Measurements from ENCODE around the gene AAR2. TPM values are rescaled to one million over a fixed set of nuclear protein-coding genes. Genes with fewer than 3 reads are reported as not detected.

Gene AAR2
- total RNA-seq, 1 experiment from 2014 or later = 60.0 TPM

DNA sequence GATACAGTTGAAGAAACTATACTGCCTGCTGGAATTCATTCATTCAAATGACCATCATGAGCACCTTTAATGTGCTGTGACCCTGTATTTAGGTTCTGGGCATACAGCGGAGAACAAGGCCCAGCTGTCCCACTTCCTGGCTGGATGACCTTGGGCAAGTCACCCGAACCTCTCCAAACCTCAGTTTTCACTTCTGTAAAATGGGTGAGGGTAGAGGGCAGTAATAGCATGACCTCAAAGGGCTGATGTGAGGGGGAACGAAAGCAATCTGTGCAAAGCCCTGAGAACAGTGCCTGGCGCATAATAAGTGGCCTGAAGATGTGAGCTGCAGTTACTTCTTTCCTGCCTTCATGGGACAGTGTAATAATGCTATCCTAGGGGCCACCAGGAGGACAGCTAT, 20.5 kb upstream of the AAR2 start:
- CTCF ChIA-PET = interaction anchor here (0.7 to 2.0 kb wide), 4 partner anchors 13 to 305 kb away, joined by 3 to 9 read pairs (median 6); no protein-coding TSS in a partner anchor

DNA sequence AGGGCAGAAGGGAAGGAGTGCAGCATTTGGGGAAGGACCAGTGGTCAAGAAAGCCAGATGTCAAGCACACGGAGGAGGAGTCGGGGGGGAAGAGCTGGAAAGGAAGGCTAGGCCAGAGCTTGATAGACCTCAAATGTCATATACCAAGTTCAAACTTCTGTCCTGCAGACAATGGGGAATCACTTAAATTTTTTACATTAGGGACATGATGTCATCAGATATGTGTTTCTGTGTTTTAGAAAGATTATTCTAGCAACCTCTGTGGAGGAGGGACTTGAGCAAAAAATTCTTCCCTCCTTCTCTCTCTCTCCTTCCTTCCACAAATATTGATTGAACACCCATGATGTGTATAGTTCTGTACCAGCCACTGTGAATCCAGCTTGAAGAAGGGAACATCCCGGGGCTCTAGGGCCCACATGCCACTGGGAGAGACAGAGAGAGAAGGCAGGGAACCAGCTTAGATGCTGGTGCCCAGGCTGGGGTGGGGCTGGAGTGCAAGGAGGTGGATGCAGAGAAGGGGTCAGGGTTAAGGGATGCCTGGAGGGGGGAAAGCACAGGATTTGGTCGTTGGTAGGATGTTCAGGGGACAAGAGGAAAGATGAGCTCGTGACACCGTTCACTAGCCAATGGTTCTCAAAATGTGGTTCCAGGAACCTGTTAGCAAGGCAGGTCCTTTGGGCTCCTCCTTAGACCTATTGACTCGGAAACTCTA, 19.8 kb upstream of the AAR2 start:
- Mint-ChIP-seq H3K4me1 (ENCODE audit: low read depth, unreplicated experiment) (peaks cover 5% of the 10 kb centered on the region), H3K27me3 (ENCODE audit: insufficient read depth, unreplicated experiment) (no peaks in the 10 kb centered on the region), H3K9me3 (ENCODE audit: unreplicated experiment) (no peaks in the 10 kb centered on the region), H3K36me3 (ENCODE audit: insufficient read depth, unreplicated experiment) (peaks cover 5% of the 10 kb centered on the region), H3K27ac (ENCODE audit: unreplicated experiment) (peak overlapping the region; percentile 2), H3K4me3 (ENCODE audit: unreplicated experiment) (no peak overlapping the region)
- ChIA-PET CTCF (interaction anchor here (1.4 to 2.0 kb wide), 3 partner anchors 14 to 222 kb away, joined by 3 to 9 read pairs (median 8); no protein-coding TSS in a partner anchor), POLR2A (interaction anchor here (0.5 kb wide), 1 partner anchor 306 kb away, joined by 4 read pairs; no protein-coding TSS in a partner anchor)
- Histone ChIP-seq H3K4me3 (ENCODE audit: low read depth, low read length) (no peak overlapping the region), H3K9me3 (no peaks in the 10 kb centered on the region), H3K36me3 (ENCODE audit: control insufficient read depth, insufficient read depth, low read length) (no peaks in the 10 kb centered on the region; the same call in 1 of the 2 replicates), H3K4me1 (no peaks in the 10 kb centered on the region), H3K27me3 (replicated peaks; ENCODE audit: control insufficient read depth, insufficient read depth, low read length) (no peaks in the 10 kb centered on the region)
- TF ChIP-seq, protein P1, sequence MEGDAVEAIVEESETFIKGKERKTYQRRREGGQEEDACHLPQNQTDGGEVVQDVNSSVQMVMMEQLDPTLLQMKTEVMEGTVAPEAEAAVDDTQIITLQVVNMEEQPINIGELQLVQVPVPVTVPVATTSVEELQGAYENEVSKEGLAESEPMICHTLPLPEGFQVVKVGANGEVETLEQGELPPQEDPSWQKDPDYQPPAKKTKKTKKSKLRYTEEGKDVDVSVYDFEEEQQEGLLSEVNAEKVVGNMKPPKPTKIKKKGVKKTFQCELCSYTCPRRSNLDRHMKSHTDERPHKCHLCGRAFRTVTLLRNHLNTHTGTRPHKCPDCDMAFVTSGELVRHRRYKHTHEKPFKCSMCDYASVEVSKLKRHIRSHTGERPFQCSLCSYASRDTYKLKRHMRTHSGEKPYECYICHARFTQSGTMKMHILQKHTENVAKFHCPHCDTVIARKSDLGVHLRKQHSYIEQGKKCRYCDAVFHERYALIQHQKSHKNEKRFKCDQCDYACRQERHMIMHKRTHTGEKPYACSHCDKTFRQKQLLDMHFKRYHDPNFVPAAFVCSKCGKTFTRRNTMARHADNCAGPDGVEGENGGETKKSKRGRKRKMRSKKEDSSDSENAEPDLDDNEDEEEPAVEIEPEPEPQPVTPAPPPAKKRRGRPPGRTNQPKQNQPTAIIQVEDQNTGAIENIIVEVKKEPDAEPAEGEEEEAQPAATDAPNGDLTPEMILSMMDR (IDR thresholded peaks at IDR 0.05; ENCODE audit: insufficient read depth in 1 of 2, low read depth in 1 of 2, low read length in 1 of 2, severe bottlenecking in 1 of 2, unreplicated experiment in 1 of 2) = no peak
- intact Hi-C loops (cut with micrococcal nuclease; ENCODE audit: unreplicated experiment) = no loop called here
- no TSS peak for BruUV-seq (replicated peaks)
- DNase-seq = no peak

More for the DNA sequence above, 20.5 kb upstream of the AAR2 start:
- Mint-ChIP-seq H3K36me3 (ENCODE audit: insufficient read depth, unreplicated experiment) (peaks cover 9% of the 10 kb centered on the region), H3K27ac (ENCODE audit: unreplicated experiment) (no peak overlapping the region), H3K4me3 (ENCODE audit: unreplicated experiment) (no peak overlapping the region), H3K9me3 (ENCODE audit: unreplicated experiment) (no peaks in the 10 kb centered on the region), H3K27me3 (ENCODE audit: insufficient read depth, unreplicated experiment) (no peaks in the 10 kb centered on the region), H3K4me1 (ENCODE audit: low read depth, unreplicated experiment) (peaks cover 5% of the 10 kb centered on the region)
- H3K9me3 ChIP-seq = no peaks in the 10 kb centered on the region
- TF ChIP-seq, protein P1 (IDR thresholded peaks at IDR 0.05; ENCODE audit: insufficient read depth in 1 of 2, low read depth in 1 of 2, low read length in 1 of 2, severe bottlenecking in 1 of 2, unreplicated experiment in 1 of 2) = no peak
- POLR2A ChIA-PET = interaction anchor here (0.5 kb wide), 1 partner anchor 306 kb away, joined by 4 read pairs; no protein-coding TSS in a partner anchor
- DNase-seq = no peak
- BruUV-seq (replicated peaks) = no TSS peak
- H3K27me3 ChIP-seq (replicated peaks; ENCODE audit: control insufficient read depth, insufficient read depth, low read length) = no peaks in the 10 kb centered on the region
- no peak overlapping the region for H3K4me3 ChIP-seq (ENCODE audit: low read depth, low read length)
- no peaks in the 10 kb centered on the region for H3K4me1 ChIP-seq
- no peaks in the 10 kb centered on the region; the same call in 1 of the 2 replicates for H3K36me3 ChIP-seq (ENCODE audit: control insufficient read depth, insufficient read depth, low read length)
- intact Hi-C loops (cut with micrococcal nuclease; ENCODE audit: unreplicated experiment) = no loop called here

DNA sequence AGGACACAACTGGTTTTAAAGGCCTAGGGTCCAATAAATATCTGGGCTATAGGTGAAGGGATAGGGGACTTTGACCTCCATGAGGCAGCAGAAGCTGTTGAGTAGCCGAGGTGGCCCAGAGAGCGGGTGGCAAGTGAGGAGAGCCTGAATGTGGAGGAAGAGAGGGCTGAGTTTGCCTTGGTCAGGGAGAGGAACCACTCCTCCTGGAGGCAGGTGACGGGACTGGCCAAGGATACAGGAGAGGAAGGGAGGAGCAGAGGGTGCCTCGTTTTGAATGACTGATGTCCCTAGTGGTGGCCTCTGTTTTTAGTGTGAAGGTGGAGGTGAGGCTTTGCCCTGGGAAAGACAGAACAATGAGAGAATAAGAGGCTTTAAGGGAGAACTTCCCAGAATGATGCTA, 19.1 kb upstream of the AAR2 start:
- no peaks in the 10 kb centered on the region for H3K9me3 ChIP-seq
- no peaks in the 10 kb centered on the region for H3K9me3 Mint-ChIP-seq (ENCODE audit: unreplicated experiment)
- no peaks in the 10 kb centered on the region for H3K27me3 ChIP-seq (replicated peaks; ENCODE audit: control insufficient read depth, insufficient read depth, low read length)
- peak; percentile 81 for DNase-seq
- H3K36me3 Mint-ChIP-seq (ENCODE audit: insufficient read depth, unreplicated experiment) = peaks cover 7% of the 10 kb centered on the region
- H3K4me1 Mint-ChIP-seq (ENCODE audit: low read depth, unreplicated experiment) = peaks cover 5% of the 10 kb centered on the region
- ChIA-PET CTCF (interaction anchor here (1.4 to 2.0 kb wide), 3 partner anchors 14 to 222 kb away, joined by 3 to 9 read pairs (median 8); no protein-coding TSS in a partner anchor), POLR2A (no interaction called here)
- no peaks in the 10 kb centered on the region for H3K27me3 Mint-ChIP-seq (ENCODE audit: insufficient read depth, unreplicated experiment)
- no peak overlapping the region for H3K4me3 ChIP-seq (ENCODE audit: low read depth, low read length)
- no peak overlapping the region for H3K4me3 Mint-ChIP-seq (ENCODE audit: unreplicated experiment)
- BruUV-seq (replicated peaks) = no TSS peak
- intact Hi-C loops (cut with micrococcal nuclease; ENCODE audit: unreplicated experiment) = no loop called here
- H3K27ac Mint-ChIP-seq (ENCODE audit: unreplicated experiment) = peak overlapping the region; percentile 2
- no peaks in the 10 kb centered on the region for H3K4me1 ChIP-seq
- TF ChIP-seq, protein P1 (IDR thresholded peaks at IDR 0.05; ENCODE audit: insufficient read depth in 1 of 2, low read depth in 1 of 2, low read length in 1 of 2, severe bottlenecking in 1 of 2, unreplicated experiment in 1 of 2) = peak; percentile 73 to 85
- H3K36me3 ChIP-seq (ENCODE audit: control insufficient read depth, insufficient read depth, low read length) = no peaks in the 10 kb centered on the region; the same call in 1 of the 2 replicates
